Parathyroid adenoma (tissue), 2 donors: ENCODE data around the gene BARX2.

ENCODE experiments used
- H2AFZ ChIP-seq: fragments of 300-600 bp; sonication (generic); one replicate; pipeline ENCODE4 v1.7.0; 2017; ENCODE audit warnings: antibody characterized with exemption, mild to moderate bottlenecking
- H3K27ac ChIP-seq: fragments of 300-600 bp; sonication (generic); one replicate; pipeline ENCODE4 v1.7.0; 2017
- H3K27me3 ChIP-seq: fragments of 300-600 bp; sonication (generic); one replicate; pipeline ENCODE4 v1.7.0; 2017; ENCODE audit warnings: low read length; ENCODE audit not compliant: control insufficient read depth, insufficient read depth
- H3K36me3 ChIP-seq: fragments of 300-600 bp; sonication (generic); one replicate; pipeline ENCODE4 v1.7.0; 2017; ENCODE audit warnings: low read length; ENCODE audit not compliant: control insufficient read depth, insufficient read depth
- H3K4me1 ChIP-seq: fragments of 300-600 bp; sonication (generic); one replicate; pipeline ENCODE4 v1.7.0; 2017; ENCODE audit warnings: control low read depth
- H3K4me2 ChIP-seq: fragments of 300-600 bp; sonication (generic); one replicate; pipeline ENCODE4 v1.7.0; 2017; ENCODE audit warnings: low read length
- H3K4me3 ChIP-seq: fragments of 300-600 bp; sonication (generic); one replicate; pipeline ENCODE4 v1.7.0; 2017; ENCODE audit warnings: low read depth, low read length
- H3K79me2 ChIP-seq: fragments of 300-600 bp; sonication (generic); one replicate; pipeline ENCODE4 v1.7.0; 2017; ENCODE audit warnings: control low read depth
- H3K9ac ChIP-seq: fragments of 300-600 bp; sonication (generic); one replicate; pipeline ENCODE4 v1.7.0; 2017; ENCODE audit warnings: mild to moderate bottlenecking
- H3K9me3 ChIP-seq: fragments of 300-600 bp; sonication (generic); one replicate; pipeline ENCODE4 v1.7.0; 2017; ENCODE audit warnings: low read length; ENCODE audit not compliant: control insufficient read depth
- CTCF ChIP-seq: fragments of 300-600 bp; sonication (generic); IDR thresholded peaks from one replicate; pipeline ENCODE4 v1.7.0; 2017; ENCODE audit warnings: antibody characterized with exemption, mild to moderate bottlenecking
- donor health status: primary hyperparathyroidism.

BARX2 gene

GRCh38 chr11:129365816-129366215, 9.8 kb upstream of the BARX2 start:
- Histone ChIP-seq H3K27me3 (no peaks in the 10 kb centered on the region), H3K4me2 (no peak overlapping the region), H3K9me3 (no peaks in the 10 kb centered on the region), H2AFZ (no peak overlapping the region), H3K4me1 (no peaks in the 10 kb centered on the region), H3K4me3 (no peak overlapping the region), H3K36me3 (no peaks in the 10 kb centered on the region), H3K27ac (no peak overlapping the region), H3K9ac (no peak overlapping the region), H3K79me2 (no peaks in the 10 kb centered on the region)
- no peak for TF ChIP-seq CTCF

- no peaks in the 10 kb centered on the region for H3K79me2 ChIP-seq
These were observed 8.7 kb upstream of the BARX2 start for GRCh38 chr11:129366737-129367597.

GRCh38 chr11:129368889-129369672, 6.6 kb upstream of the BARX2 start:
- Histone ChIP-seq H3K4me1 (no peaks in the 10 kb centered on the region), H3K4me3 (no peak overlapping the region), H2AFZ (no peak overlapping the region), H3K36me3 (no peaks in the 10 kb centered on the region), H3K4me2 (no peak overlapping the region), H3K79me2 (no peaks in the 10 kb centered on the region), H3K27me3 (no peaks in the 10 kb centered on the region), H3K27ac (no peak overlapping the region), H3K9me3 (no peaks in the 10 kb centered on the region), H3K9ac (no peak overlapping the region)
- TF ChIP-seq CTCF, result no peak

More at GRCh38 chr11:129366737-129367597, 8.7 kb upstream of the BARX2 start:
- Histone ChIP-seq H3K4me2 (no peak overlapping the region), H2AFZ (no peak overlapping the region), H3K4me1 (no peaks in the 10 kb centered on the region), H3K9ac (no peak overlapping the region), H3K36me3 (no peaks in the 10 kb centered on the region), H3K9me3 (no peaks in the 10 kb centered on the region), H3K27ac (no peak overlapping the region), H3K4me3 (no peak overlapping the region), H3K27me3 (no peaks in the 10 kb centered on the region)
- TF ChIP-seq CTCF, result no peak

GRCh38 chr11:129370715-129371114, 4.9 kb upstream of the BARX2 start:
- Histone ChIP-seq H3K9me3 (no peaks in the 10 kb centered on the region), H3K27me3 (no peaks in the 10 kb centered on the region), H3K4me1 (no peaks in the 10 kb centered on the region), H3K4me2 (no peak overlapping the region), H3K79me2 (no peaks in the 10 kb centered on the region), H3K9ac (no peak overlapping the region), H2AFZ (no peak overlapping the region), H3K4me3 (no peak overlapping the region), H3K27ac (no peak overlapping the region), H3K36me3 (no peaks in the 10 kb centered on the region)
- no peak for TF ChIP-seq CTCF
